CD4-positive, alpha-beta T cell treated with Interferon alpha-2 for 1 hour (primary cell): ENCODE measurements around the gene MTIF3.
"Not testable (repeated sequence)": the region's sequence is repeated elsewhere in the genome, so short reads cannot be mapped to it uniquely, and the experiment has no call there.

Experiments
- DNase-seq, 2 donors: peaks; one replicate each; pipeline ENCODE4 v3.0.0-alpha.2; 2020 to 2022

The MTIF3 gene

DNA sequence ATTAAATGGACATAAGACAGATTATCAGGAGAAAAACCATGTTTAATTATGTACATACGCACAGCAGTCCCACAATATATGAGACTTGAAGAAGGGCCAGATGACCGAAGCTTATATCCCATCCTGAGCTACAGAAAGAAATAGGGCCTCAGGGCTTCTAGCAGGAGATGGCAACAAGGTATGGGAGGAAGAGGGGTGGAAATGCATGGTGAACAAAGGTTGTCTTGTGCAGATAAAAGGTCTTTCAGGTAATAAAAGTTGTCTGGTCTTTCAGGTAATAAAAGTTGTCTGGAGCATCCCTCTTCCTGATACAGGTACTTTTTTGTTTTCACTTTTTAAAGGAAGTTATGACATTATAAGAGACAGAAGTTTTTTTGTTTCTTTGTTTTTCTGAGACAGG lies 41.4 kb downstream of the MTIF3 start:
- DNase-seq = no peak

DNA sequence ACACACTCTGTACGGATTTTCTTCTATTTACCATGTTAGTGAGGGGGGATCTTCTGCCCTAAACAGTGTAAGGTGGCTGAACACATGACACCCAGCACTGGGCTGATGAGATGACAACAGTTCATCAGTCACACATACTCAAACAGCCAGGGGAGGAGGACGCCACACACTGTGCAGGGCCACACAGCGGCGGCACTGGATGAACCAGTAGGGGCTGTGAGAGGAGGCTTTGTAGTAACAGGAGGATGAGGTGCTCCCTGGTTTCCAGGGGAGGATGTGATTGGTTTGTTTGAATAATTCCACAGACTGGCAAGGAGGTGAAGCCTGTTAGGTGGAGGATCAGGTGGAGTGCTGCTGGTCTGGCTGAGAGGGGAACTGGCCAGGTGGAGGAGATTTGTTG lies 42.3 kb downstream of the MTIF3 start:
- DNase-seq = no peak

DNA sequence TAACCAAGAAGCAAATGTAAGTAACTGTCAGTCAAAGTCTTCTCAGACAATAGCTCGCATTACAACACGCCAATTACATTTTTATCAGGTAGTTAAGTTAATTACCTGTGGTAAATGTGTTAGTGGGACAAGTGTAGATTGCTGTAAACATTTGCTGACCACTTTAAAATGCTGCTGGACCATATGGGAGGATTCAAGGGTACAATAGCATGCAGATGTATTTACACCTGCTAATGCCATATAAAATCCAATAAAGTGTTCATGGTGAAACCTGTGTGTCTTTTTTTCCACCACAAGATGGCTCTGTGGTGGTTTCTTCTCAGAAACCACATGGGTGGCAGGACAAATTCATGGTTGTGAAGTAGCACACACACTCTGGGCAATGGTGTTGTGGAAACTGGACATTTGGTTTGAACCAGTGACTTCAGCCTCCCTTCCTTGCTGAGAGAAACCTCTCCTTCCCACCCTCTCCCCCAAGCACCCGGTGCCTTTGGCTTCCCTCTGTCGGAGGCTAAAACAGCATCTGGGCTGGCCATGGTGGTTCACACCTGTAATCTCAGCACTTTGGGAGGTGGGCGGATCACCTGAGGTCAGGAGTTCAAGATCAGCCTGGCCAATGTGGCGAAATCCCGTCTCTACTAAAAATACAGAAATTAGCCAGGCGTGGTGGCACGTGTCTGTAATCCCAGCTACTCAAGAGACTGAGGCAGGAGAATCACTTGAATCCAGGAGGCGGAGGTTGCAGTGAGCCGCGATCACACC lies 44.0 kb downstream of the MTIF3 start:
- peak; percentile 44 to 71 for DNase-seq

DNA sequence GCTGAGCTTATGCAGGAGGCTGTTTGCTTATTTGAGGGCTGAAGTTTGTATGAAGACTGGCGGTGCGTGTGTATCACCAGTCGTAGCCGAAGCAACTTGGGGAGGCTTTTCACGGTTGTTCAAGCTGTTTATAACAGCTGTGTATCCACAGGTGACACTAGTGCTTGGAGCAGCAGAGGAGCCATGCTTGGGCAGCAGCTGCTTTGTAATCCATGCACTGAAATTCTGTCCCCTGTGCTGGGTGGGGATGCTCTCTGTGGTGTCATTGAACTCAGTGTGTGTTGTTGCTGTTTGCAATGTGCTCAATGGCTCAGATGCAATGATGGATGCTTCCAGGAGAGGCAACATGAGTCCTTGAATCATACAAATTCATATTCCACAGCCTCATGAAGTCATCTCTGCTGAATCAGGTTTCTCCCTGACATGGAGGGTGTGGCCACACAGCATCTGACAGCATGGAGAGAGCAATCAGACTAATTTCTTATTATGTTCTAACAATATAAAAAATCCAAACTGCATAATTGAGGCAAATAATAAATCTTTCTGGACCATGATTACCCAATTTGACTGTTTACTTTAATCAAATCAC lies 44.7 kb downstream of the MTIF3 start:
- no peak for DNase-seq

DNA sequence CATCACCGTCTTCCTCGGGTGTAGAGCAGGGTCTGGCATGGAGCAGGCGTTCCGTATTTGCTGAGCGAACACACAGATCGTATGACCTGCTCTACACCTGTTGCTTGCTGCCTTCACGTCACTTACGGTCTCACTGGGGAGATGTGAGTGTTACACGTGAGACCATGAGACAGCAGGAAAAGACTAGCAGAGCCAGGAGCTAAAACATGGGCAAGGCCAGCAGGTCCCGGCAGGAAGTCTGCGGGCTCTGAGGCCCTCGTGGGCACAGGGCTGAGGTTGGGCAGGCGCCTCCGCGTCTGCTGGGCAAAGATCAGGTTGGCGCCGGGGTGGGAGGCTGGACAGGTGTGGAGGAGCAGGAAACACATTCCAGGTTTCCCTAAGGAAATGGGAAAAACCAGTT lies 45.7 kb downstream of the MTIF3 start:
- no peak for DNase-seq

DNA sequence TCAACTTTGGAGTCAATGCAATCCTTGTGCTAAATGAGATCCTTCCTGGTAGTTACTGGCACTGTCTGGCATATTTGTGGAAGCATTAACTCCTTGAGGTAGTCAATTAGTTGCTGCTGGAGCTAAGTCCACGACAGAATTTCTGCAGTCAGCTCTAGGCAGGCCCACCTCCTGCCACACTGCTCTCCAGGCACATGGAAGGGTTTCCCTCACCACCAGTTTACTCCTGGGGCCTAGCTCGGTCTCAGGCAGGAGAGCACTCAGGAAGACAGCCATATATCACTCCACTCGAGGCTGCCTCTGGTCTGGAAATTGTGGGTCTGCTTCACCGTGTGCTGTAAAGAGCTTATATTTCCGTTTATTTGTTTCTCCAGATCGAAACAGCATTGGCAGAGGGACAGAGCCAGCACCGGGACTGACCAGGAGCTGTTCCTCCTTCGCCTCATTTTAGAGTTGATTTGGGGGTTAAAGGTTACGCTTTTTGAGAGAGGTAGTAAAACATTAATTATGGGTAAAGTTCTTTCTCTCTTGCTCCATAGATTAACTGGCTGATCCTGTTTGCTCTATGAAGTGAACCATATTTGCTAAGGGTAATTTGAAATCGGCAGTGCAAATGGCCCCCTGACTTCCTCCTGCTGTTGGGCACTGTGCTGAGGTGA lies 46.5 kb downstream of the MTIF3 start:
- DNase-seq = no peak

DNA sequence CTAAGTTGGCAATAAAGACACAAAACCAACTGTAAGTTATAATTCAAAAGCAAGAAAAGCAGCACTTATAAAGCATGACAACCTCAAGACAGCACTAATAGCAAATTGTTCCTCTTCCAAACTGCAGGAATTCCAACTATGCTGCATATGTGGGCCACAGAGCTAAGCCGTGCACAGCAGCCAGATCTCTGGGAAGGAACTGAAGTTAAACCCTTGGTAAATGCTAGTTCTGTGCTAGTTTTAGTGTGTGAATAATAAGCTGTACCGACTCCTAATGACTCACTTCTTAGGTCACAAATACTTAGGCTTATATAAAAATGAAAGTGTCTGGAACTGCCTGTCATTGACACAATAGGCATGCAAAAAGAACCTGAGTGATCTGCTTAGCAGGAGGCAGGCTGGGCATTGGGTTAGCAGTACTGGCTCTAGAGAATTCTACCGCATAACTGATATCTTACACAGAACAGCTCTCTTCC lies 47.1 kb downstream of the MTIF3 start:
- no peak for DNase-seq

DNA sequence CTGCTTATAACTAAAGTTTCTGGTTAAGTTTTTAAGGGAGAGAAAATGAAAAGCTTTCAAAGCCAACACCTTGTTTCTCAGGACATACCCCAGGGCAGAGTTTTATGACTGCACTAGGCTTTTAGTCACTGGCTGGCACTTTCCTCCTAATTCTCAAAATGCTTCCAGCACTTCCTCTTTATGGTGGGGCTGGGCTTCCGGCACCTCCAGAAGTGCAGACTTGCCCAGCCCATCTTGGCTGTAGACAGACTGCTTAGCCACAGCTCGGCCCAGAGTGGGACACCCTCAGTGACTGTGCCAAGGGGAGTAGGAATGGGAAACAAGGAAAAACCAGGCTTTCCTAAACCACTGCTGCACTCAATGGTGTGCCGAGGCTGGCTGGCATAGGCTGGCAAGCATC lies 49.2 kb downstream of the MTIF3 start:
- DNase-seq = peak in 1 of 2 donors; percentile 37

DNA sequence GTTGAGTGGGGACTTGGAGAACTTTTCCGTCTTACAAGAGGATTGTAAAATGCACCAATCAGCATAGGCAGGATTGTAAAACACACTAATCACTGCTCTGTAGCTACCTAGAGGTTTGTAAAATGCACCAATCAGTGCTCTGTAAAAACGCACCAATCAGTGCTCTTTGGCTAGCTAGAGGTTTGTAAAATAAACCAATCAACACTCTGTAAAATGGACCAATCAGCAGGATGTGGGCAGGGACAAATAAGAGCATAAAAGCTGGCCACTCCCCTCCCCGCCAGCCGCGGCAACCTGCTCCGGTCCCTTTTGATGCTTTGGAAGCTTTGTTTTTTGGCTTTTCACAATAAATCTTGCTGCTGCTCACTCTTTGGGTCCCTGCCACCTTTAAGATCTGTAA lies 50.0 kb downstream of the MTIF3 start:
- DNase-seq = not testable (repeated sequence)

DNA sequence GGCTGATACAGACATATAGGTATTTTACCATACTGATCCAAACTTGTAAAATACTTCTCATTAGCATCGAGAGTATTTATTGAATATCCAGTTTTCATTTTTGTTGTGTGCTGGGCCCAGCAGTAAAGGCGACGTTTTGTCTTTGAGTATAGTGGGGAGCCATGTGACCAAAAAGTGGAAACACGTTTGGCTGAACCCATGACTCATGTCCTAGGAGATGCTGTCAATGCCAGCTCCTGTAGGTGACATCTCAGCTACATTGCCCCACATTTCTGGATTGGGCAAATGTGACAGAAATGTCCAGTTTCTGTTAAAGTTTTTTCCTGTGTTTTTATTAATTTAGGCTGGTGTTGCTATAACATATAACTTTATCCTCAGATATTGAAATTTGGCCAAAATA lies 52.0 kb downstream of the MTIF3 start:
- no peak for DNase-seq

DNA sequence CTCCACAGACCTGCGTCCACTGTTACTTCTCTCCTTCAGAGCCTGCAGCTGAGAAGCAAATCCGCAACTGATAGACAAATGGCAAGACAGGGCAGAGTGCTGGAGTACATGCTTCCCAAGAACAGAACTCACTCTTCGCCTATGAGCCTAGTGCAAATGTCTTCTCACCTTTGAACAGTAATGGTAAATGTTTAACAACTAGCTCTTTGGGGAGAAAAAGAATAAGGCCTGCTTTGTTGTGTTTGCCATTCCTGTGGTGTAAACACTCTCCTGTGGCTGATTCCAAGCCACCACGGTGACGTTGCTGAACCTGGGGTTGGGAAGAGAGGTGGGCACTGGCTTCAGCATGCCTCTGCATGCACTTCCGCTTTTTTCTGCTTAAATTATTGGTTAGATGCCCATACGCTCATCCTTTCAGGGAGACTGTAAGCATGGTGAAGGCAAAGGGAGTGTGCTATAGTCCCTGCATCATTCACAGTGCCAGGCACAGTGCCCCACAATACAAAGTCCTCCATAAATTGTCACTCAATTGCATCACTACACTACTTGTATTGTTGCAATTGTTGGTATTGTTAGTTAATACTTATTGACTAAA lies 54.0 kb downstream of the MTIF3 start:
- DNase-seq = no peak

DNA sequence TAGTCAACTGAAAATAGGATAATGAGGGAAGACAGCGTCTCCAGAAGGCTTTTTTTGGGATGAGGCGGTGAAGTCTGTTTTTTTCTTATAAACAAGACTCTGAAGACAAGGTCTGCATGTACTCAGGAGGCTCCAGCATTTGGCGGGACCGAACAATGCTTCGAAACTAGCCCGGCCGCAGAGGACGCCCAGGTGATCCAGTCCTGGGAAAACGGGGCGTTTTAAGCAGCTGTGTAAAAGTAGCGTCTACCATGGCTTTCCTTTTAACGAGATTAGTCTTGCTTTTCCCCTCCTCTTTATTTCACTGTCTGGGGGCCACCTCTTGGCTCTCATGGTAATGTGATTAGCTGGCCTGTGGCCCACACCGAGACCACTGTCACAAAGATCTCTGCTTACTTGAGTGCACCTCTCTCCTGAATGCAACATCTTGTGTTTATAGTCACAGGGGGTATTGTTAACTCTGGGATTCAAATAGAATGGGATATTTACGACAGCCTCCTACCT lies 55.3 kb downstream of the MTIF3 start:
- no peak for DNase-seq

DNA sequence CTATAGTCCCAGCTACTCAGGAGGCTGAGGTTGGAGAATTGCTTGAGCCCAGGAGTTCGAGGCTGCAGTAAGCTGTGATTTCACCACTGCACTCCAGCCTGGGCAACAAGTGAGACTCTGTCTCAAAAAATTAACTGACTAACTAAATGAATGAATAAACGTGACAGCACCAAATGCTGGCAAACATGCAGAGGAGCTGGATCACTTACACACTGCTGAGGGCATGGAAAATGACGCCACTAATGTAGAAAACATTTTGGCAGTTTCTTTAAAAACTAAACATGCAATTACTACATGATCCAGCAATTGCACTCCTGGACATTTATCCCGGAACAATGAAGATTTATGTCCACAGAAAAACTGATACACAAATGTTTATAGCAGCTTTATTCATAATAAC lies 57.3 kb downstream of the MTIF3 start:
- DNase-seq = no peak

DNA sequence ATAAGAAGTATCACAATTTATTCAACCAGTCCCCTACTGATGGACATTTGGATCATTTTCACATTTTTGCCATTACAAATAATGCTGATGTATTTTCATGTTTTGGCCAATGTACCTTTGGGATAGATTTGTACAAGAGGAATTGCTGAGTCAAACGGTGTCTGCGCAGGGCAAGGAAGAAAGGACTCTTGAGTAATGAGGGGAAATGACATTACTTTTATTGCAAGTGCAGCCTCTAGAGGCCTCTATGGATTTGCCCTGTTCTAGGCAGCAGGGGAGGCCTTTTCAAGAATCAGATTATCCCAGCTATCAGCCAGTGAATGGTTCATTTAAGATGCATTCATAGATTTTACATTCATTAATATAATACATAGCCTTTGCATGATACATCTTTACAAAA lies 58.9 kb downstream of the MTIF3 start:
- no peak for DNase-seq

DNA sequence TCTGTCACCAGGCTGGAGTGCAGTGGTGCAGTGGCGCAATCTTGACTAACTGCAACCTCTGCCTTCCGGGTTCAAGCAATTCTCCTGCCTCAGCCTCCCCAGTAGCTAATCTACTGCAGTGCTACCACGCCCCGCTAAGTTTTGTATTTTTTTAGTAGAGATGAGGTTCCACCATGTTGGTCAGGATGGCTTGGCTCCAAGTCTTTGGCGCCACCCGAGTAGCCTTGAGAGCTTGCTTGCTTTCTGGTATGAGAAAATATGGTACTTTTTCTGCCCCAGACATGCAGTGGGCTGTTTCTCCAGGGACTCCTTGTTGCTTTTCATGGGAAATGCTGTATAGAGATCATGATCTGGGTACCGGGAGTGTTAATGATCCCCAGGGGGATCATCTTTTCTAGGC lies 60.5 kb downstream of the MTIF3 start:
- no peak for DNase-seq

DNA sequence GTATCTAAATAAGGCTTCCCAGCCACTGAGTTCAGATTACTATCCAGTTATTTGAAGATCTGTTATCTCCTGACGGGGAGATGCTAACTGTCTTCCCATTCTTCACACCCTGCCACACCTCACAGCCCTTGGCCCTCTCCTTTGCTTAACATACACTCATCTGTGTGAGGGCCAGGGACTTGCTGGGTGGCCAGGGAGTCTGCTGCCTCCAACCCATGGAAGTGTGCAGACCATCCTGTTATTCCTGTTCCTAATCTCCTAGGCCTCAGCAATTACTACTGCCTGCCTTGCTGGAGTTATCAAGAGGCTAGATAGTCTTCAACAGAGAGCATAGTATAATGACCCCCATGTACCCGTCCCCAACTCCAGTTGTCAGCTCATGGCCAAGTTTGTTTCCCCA lies 62.1 kb downstream of the MTIF3 start:
- DNase-seq = no peak
